Neuronal stem cell (in vitro differentiated cells): ENCODE measurements around the gene CRABP2.
A peak's percentile ranks its signal among the peaks of the same experiment; 100 is the strongest.

Source experiments
- DNase-seq: peaks from one replicate; pipeline ENCODE4 v3.0.0-alpha.2; 2013; ENCODE audit warnings: low spot score
- H2AFZ ChIP-seq: one replicate; pipeline ENCODE4 v1.6.1; 2013; ENCODE audit warnings: mild to moderate bottlenecking, low read length, inconsistent platforms
- H2AK5ac ChIP-seq: 2 replicates; pipeline ENCODE4 v1.6.1; 2013; ENCODE audit warnings: low read depth, mild to moderate bottlenecking, inconsistent platforms, low read length, moderate library complexity, mixed read lengths
- H2BK120ac ChIP-seq: 2 replicates; pipeline ENCODE4 v1.6.1; 2013; ENCODE audit warnings: low read depth, mild to moderate bottlenecking, inconsistent platforms, low read length, moderate library complexity, mixed read lengths
- H2BK12ac ChIP-seq: one replicate; pipeline ENCODE4 v1.6.1; 2013; ENCODE audit warnings: low read length, inconsistent platforms
- H2BK15ac ChIP-seq: 2 replicates; pipeline ENCODE4 v1.6.1; 2013; ENCODE audit warnings: mild to moderate bottlenecking, low read length, inconsistent platforms, mixed read lengths
- H2BK5ac ChIP-seq: one replicate; pipeline ENCODE4 v1.6.1; 2013; ENCODE audit warnings: inconsistent platforms, mild to moderate bottlenecking, low read length, moderate library complexity
- H3K14ac ChIP-seq: one replicate; pipeline ENCODE4 v1.6.1; 2013; ENCODE audit warnings: low read length, inconsistent platforms
- H3K18ac ChIP-seq: 2 replicates; pipeline ENCODE4 v1.6.1; 2013; ENCODE audit warnings: low read length, inconsistent platforms
- H3K23ac ChIP-seq: 2 replicates; pipeline ENCODE4 v1.6.1; 2013; ENCODE audit warnings: low read depth, mild to moderate bottlenecking, mixed read lengths, low read length, inconsistent platforms; ENCODE audit not compliant: poor library complexity
- H3K27ac ChIP-seq: replicated peaks from 3 replicates; pipeline ENCODE4 v1.5.1; 2013; ENCODE audit warnings: low read length, inconsistent platforms
- H3K27me3 ChIP-seq, 3 experiments: 2 replicates each; pipeline ENCODE4 v1.6.1; 2013; ENCODE audit warnings: low read length in 3 of 3, mild to moderate bottlenecking in 2 of 3, inconsistent platforms in 1 of 3, low read depth in 1 of 3, mixed read lengths in 1 of 3, moderate library complexity in 1 of 3; ENCODE audit not compliant: control insufficient read depth in 3 of 3, insufficient read depth in 3 of 3
- H3K36me3 ChIP-seq, 2 donors: replicated peaks in 1 of 2; 2 replicates each; pipeline ENCODE4 v1.6.1; 2013; ENCODE audit warnings: low read length in 2 of 2; ENCODE audit not compliant: control insufficient read depth in 2 of 2, insufficient read depth in 2 of 2
- H3K4ac ChIP-seq: 2 replicates; pipeline ENCODE4 v1.6.1; 2013; ENCODE audit warnings: inconsistent platforms, mild to moderate bottlenecking, low read length, moderate library complexity
- H3K4me1 ChIP-seq, 2 donors: 1 replicate in 1 of 2; 2 replicates in 1 of 2; pipeline ENCODE4 v1.6.1; 2013; ENCODE audit warnings: low read length in 2 of 2, low read depth in 1 of 2; ENCODE audit not compliant: control insufficient read depth in 2 of 2, insufficient read depth in 1 of 2
- H3K4me2 ChIP-seq: one replicate; pipeline ENCODE4 v1.6.1; 2013; ENCODE audit warnings: mild to moderate bottlenecking, low read length, inconsistent platforms; ENCODE audit not compliant: insufficient read depth, poor library complexity, severe bottlenecking
- H3K4me3 ChIP-seq, 2 donors: 2 replicates each; pipeline ENCODE4 v1.5.1; 2013; ENCODE audit warnings: low read length in 2 of 2, mild to moderate bottlenecking in 2 of 2, inconsistent platforms in 1 of 2, moderate library complexity in 1 of 2
- H3K79me1 ChIP-seq: one replicate; pipeline ENCODE4 v1.6.1; 2013; ENCODE audit warnings: low read depth, mild to moderate bottlenecking, inconsistent platforms, low read length, moderate library complexity
- H3K9ac ChIP-seq: one replicate; pipeline ENCODE4 v1.6.1; 2013; ENCODE audit warnings: mild to moderate bottlenecking, low read depth, low read length, inconsistent platforms; ENCODE audit not compliant: poor library complexity
- H3K9me3 ChIP-seq, 2 donors: replicated peaks in 1 of 2; 2 replicates each; pipeline versions ENCODE3 to v1.6.1; 2013; ENCODE audit warnings: low read length in 2 of 2, mild to moderate bottlenecking in 2 of 2, inconsistent platforms in 1 of 2, low read depth in 1 of 2, mixed read lengths in 1 of 2, moderate library complexity in 1 of 2; ENCODE audit not compliant: control insufficient read depth in 2 of 2, insufficient read depth in 1 of 2
- H4K8ac ChIP-seq: one replicate; pipeline ENCODE4 v1.6.1; 2013; ENCODE audit warnings: low read depth, mild to moderate bottlenecking, inconsistent platforms, low read length, moderate library complexity
- H4K91ac ChIP-seq: one replicate; pipeline ENCODE4 v1.6.1; 2013; ENCODE audit warnings: low read length, low read depth, mild to moderate bottlenecking, inconsistent platforms; ENCODE audit not compliant: poor library complexity
- WGBS, 2 donors: extraction: QIAGEN DNeasy Blood & Tissue Kit; methylation state at CpG; one replicate each; pipeline ENCODE4 v1.1.7; 2013; ENCODE audit warnings: missing lambda C conversion rate in 2 of 2, mixed read lengths in 1 of 2; ENCODE audit not compliant: insufficient read length in 2 of 2, insufficient replicate concordance in 1 of 2; ENCODE audit errors: extremely low coverage in 2 of 2; 5-methylcytosine and 5-hydroxymethylcytosine counted together

Gene CRABP2

DNA sequence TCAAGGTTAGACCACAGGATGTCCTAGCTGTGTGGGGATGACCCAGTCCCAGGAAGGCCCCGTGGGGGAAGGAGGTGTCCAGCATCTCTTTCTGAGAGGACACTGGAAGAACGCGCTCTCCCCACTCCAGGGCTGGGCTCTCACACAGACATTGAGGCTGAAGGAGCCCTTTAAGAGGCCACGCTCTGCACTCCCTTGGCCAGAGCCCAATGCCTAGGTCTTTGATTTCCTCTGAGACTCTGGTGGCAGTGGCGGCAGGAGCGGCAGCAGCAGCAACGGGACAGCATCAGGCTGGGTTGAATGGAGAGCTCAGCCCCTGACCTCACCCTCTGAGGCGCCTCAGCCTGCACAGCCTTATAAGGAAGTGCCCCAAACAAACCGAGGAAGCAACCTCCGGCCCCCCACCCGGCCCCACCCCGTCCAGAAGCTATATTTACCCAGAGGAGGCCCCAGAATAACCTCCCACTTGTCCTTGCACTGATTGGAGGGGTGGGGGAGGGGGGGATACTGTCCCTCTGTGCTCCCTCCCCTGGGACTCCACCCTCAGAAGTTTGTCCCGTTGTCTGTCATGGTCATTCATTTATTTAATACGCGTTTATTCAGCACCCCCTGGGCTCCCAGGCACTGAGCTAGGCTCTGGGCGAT, 40.5 kb downstream of the CRABP2 start:
- Histone ChIP-seq H3K27ac (peak overlapping the region; percentile 82), H2AFZ (peak overlapping the region; percentile 46), H3K9ac (no peak overlapping the region), H3K36me3 (peaks cover 0 to 1% of the 10 kb centered on the region in 2 donors), H2BK12ac (peak overlapping the region; percentile 89), H3K79me1 (peaks cover 2% of the 10 kb centered on the region), H3K4ac (no peak overlapping the region), H2AK5ac (peak overlapping the region; percentile 38), H2BK120ac (peak overlapping the region; percentile 63), H3K4me2 (peak overlapping the region; percentile 15), H3K4me1 (peaks cover 79 to 82% of the 10 kb centered on the region in 2 donors), H3K4me3 (peak overlapping the region in 1 of 2 donors; percentile 9), H3K23ac (no peak overlapping the region), H2BK15ac (peak overlapping the region; percentile 6), H3K27me3 (no peaks in the 10 kb centered on the region), H3K14ac (no peak overlapping the region), H4K8ac (no peak overlapping the region), H2BK5ac (peak overlapping the region; percentile 25), H3K18ac (peak overlapping the region; percentile 44), H3K9me3 (no peaks in the 10 kb centered on the region), H4K91ac (peak overlapping the region; percentile 41)
- DNase-seq, result no peak
- no CpG with 5 or more reads among the region's 16 CpGs for WGBS, 2 donors

DNA sequence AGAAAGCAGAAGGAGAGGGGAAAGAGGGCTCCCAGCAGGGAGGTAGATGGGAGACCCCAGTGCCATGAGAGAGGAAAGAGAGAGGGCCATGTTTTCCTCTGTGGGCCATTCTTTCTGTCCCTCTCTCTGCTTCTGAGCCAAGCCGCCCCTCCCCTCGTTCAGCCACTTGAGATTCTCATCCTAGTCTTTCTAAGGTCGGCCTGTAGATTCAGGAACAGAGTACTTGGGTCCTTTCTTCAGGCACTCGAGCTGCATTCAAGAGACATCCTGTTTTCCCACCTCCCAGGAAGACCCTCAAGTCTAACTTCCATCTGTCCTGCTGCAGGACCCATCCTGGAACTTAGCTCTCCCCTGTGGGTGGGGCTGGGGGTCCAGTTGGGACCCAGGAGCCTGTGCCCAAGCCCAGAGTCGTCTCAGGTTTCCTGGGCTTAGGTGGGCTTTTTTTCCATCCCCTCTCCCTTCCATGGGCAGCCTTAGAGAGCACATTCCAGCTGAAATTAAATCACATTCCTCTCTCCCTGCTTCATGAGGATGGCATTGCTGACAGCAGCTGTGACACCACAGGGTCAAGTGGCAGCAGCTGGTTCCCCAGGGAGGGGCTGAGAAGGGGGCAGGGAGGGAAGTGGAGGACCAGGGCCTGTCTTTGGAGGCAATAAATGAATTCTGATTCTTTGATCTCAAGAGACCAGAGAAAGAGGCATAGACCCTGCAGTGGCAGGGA, 41.2 kb downstream of the CRABP2 start:
- H2BK12ac ChIP-seq, result peak overlapping the region; percentile 89
- no peaks in the 10 kb centered on the region for H3K27me3 ChIP-seq
- H4K8ac ChIP-seq, result no peak overlapping the region
- H3K27ac ChIP-seq, result peak overlapping the region; percentile 82
- H3K18ac ChIP-seq, result peak overlapping the region; percentile 44
- H3K4me2 ChIP-seq, result peak overlapping the region; percentile 15
- H3K4me3 ChIP-seq, result peak overlapping the region in 1 of 2 donors; percentile 9
- peak overlapping the region; percentile 25 for H2BK5ac ChIP-seq
- H3K9ac ChIP-seq, result no peak overlapping the region
- H2AK5ac ChIP-seq, result peak overlapping the region; percentile 38
- WGBS, 2 donors, result no CpG with 5 or more reads among the region's 5 CpGs
- no peaks in the 10 kb centered on the region for H3K9me3 ChIP-seq
- H3K14ac ChIP-seq, result peak overlapping the region; percentile 66
- H3K79me1 ChIP-seq, result peaks cover 4% of the 10 kb centered on the region
- H3K23ac ChIP-seq, result peak overlapping the region; percentile 16
- H2AFZ ChIP-seq, result no peak overlapping the region
- H3K4ac ChIP-seq, result no peak overlapping the region
- H2BK15ac ChIP-seq, result peak overlapping the region; percentile 77
- H3K36me3 ChIP-seq, result peaks cover 0 to 1% of the 10 kb centered on the region in 2 donors
- H2BK120ac ChIP-seq, result peak overlapping the region; percentile 63
- DNase-seq, result no peak
- no peak overlapping the region for H4K91ac ChIP-seq
- peaks cover 72 to 82% of the 10 kb centered on the region in 2 donors for H3K4me1 ChIP-seq

DNA sequence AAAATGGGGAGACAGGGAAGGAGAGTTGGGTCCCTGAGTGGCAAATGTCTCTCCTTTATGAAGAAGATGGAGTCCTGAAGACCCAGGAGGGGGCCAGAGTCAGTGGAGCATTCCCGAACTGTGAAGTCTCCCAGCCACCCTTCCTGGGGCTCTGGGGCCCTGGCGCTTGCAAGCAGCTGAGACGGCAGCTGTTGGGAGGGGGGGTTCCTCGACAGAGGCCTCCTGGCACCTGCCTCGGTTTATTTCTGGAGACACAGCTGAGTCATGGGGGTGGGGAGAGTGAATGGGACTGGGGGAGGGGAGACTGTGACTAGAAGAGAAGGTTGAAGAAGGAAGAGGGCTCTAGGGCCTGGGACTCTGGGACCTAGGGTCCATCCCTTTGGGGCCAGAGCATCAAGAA, 42.2 kb downstream of the CRABP2 start:
- H2BK12ac ChIP-seq, result peak overlapping the region; percentile 14
- DNase-seq, result no peak
- H4K91ac ChIP-seq, result no peak overlapping the region
- peak overlapping the region; percentile 84 for H3K18ac ChIP-seq
- WGBS, 2 donors, result no CpG with 5 or more reads among the region's 5 CpGs
- no peak overlapping the region for H3K4me3 ChIP-seq
- peaks cover 4% of the 10 kb centered on the region for H3K79me1 ChIP-seq
- peak overlapping the region; percentile 38 for H2AK5ac ChIP-seq
- H3K23ac ChIP-seq, result no peak overlapping the region
- peak overlapping the region; percentile 82 for H3K27ac ChIP-seq
- H3K36me3 ChIP-seq, result peaks cover 0 to 1% of the 10 kb centered on the region in 2 donors
- no peak overlapping the region for H2AFZ ChIP-seq
- peaks cover 0 to 5% (median 0%) of the 10 kb centered on the region in 3 experiments for H3K27me3 ChIP-seq
- no peak overlapping the region for H3K9ac ChIP-seq
- H3K4me2 ChIP-seq, result no peak overlapping the region
- H3K4ac ChIP-seq, result no peak overlapping the region
- peak overlapping the region; percentile 25 for H2BK5ac ChIP-seq
- H2BK15ac ChIP-seq, result peak overlapping the region; percentile 62
- H3K4me1 ChIP-seq, result peaks cover 65 to 73% of the 10 kb centered on the region in 2 donors
- no peak overlapping the region for H4K8ac ChIP-seq
- H3K9me3 ChIP-seq, result no peaks in the 10 kb centered on the region
- H2BK120ac ChIP-seq, result no peak overlapping the region
- H3K14ac ChIP-seq, result no peak overlapping the region

DNA sequence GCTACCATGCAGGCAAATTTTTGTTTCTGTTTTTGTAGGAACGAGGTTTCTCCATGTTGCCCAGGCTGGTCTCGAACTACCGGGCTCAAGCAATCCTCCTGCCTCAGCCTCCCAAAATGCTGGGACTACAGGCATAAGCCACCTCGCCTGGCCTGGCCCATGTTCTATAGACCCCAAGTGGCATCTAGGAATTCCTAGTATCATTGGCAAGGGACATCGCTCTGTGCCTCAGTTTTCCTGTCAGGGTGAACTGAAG, 42.7 kb downstream of the CRABP2 start:
- Histone ChIP-seq H3K27me3 (peaks cover 0 to 10% (median 0%) of the 10 kb centered on the region in 3 experiments), H2BK12ac (no peak overlapping the region), H2BK120ac (no peak overlapping the region), H3K9ac (no peak overlapping the region), H3K4ac (peak overlapping the region; percentile 39), H3K27ac (peak overlapping the region; percentile 50), H3K4me1 (peaks cover 61 to 73% of the 10 kb centered on the region in 2 donors), H3K4me3 (no peak overlapping the region), H2BK15ac (peak overlapping the region; percentile 62), H3K36me3 (no peaks in the 10 kb centered on the region), H3K79me1 (peaks cover 4% of the 10 kb centered on the region), H2AFZ (no peak overlapping the region), H3K14ac (no peak overlapping the region), H2BK5ac (no peak overlapping the region), H4K91ac (no peak overlapping the region), H3K23ac (no peak overlapping the region), H3K4me2 (no peak overlapping the region), H3K9me3 (no peaks in the 10 kb centered on the region), H4K8ac (no peak overlapping the region), H3K18ac (peak overlapping the region; percentile 73), H2AK5ac (peak overlapping the region; percentile 84)
- DNase-seq, result no peak
- WGBS, 2 donors, result no CpG with 5 or more reads among the region's 5 CpGs
